ENCODE measurements around the gene FAM156A.

The FAM156A gene

DNA sequence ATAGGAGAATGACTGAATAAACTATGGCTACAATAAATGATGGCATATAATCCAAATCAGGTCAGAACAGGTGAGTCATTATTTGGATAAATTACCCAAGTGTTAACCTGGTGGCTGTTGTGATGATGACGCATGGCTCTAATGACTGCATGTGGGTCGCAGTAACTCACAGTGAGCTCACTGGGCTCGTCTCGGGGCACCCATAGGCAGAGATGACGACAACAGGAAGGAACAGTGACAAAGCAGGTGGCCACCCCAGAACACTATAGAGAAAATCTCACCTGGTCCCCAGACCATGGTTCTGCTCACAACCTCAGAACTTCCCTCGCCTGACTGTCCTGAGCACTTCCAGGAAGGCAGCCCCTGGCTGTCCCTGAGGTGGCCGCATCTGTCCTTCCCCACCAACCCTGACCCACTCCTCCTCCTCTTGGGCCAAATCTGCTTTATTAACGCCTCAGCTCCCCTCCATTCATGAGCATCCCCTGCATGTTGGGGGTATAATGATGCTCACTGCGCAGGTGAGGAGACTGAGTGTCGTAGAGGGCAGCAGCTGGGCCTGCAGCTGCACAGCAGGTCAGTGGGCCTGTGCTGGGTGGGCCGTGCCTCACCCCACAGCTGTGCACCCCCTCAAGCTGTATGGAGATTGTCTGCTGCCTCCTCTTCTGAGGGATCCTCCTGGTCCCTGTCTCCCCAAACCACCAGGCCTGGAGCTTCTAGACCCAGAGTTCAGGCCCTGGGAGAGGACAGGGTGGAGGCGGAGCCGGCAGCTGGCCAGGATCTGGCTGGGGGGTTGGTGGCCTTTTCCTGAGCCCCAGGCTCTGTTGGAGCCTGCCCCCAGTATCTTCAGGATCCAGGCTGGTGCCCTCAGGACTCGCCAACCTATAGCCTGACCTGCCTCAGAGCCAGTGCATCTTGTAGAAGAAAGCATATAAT is 30.9 kb upstream of the FAM156A start:
- no peaks in the 10 kb centered on the region for H3K9me3 ChIP-seq (replicated peaks in 1 of 2; ENCODE audit: control insufficient read depth in 2 of 2, insufficient read depth in 1 of 2, low read depth in 1 of 2, low read length in 2 of 2)
- H3K4ac ChIP-seq (ENCODE audit: low read length), result no peak overlapping the region
- no peak overlapping the region for H3K4me3 ChIP-seq (ENCODE audit: low read length in 2 of 2)
- H3K18ac ChIP-seq (ENCODE audit: low read length), result no peak overlapping the region
- no peak overlapping the region for H2BK5ac ChIP-seq (ENCODE audit: low read length)
- H4K8ac ChIP-seq (ENCODE audit: low read depth, low read length), result no peak overlapping the region
- H2BK120ac ChIP-seq (ENCODE audit: low read depth, low read length), result no peak overlapping the region
- H3K27ac ChIP-seq (replicated peaks; ENCODE audit: low read length), result no peak overlapping the region
- H2BK12ac ChIP-seq (ENCODE audit: low read length), result no peak overlapping the region
- H3K27me3 ChIP-seq (ENCODE audit: control insufficient read depth in 3 of 3, insufficient read depth in 3 of 3, low read depth in 1 of 3, low read length in 3 of 3), result no peaks in the 10 kb centered on the region
- no peak overlapping the region for H2BK15ac ChIP-seq (ENCODE audit: low read length)
- no peak overlapping the region for H3K23ac ChIP-seq (ENCODE audit: low read depth, low read length, poor library complexity)
- peaks cover 2% of the 10 kb centered on the region for H3K79me1 ChIP-seq (ENCODE audit: low read depth, low read length)
- WGBS, 2 donors (ENCODE audit: extremely low coverage in 2 of 2, insufficient read length in 2 of 2, insufficient replicate concordance in 1 of 2), result no CpG with 5 or more reads among the region's 14 CpGs
- H2AFZ ChIP-seq (ENCODE audit: low read length), result no peak overlapping the region
- peaks cover 5 to 6% of the 10 kb centered on the region in 2 donors for H3K4me1 ChIP-seq (ENCODE audit: control insufficient read depth in 2 of 2, insufficient read depth in 1 of 2, low read depth in 1 of 2, low read length in 2 of 2)
- H4K91ac ChIP-seq (ENCODE audit: low read depth, low read length, poor library complexity), result no peak overlapping the region
- H3K9ac ChIP-seq (ENCODE audit: low read depth, low read length, poor library complexity), result peak overlapping the region; percentile 44
- H3K14ac ChIP-seq (ENCODE audit: low read length), result no peak overlapping the region
- no peaks in the 10 kb centered on the region for H3K36me3 ChIP-seq (replicated peaks in 1 of 2; ENCODE audit: control insufficient read depth in 2 of 2, insufficient read depth in 2 of 2, low read length in 2 of 2)
- no peak overlapping the region for H2AK5ac ChIP-seq (ENCODE audit: low read depth, low read length)
- no peak overlapping the region for H3K4me2 ChIP-seq (ENCODE audit: insufficient read depth, low read length, poor library complexity, severe bottlenecking)
- no peak for DNase-seq (ENCODE audit: low spot score)

DNA sequence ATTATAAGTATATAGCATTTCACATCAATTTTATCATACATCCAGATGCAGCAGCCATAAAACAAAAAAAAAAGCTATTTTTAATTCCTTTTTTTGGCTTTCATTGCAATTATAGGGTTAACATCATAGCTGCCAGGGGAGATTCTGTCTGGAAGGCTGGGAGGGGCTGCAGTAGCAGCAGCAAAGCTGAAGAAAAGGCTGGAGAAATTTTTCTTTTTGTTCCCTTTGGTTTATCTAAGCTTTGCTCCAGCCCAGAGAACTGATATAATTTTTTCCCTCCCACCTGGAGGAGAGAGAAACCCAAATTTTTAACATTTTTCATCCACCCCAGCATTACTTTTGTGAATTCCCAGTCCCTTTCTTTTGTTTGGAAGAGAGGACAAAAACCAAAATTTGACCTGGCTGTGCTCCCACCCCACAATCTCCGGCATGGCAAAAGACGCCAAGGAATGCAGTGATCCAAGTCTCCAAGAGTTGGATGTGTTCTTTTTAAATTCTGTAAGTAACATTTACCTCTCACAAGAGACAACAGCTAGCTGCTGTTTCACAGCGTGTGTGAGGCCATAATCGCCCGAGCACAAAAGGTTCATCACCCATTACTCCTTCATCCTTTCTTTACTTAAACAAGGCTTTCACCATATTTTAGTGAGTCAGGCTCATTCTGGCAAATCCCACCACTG is 25.1 kb upstream of the FAM156A start:
- Histone ChIP-seq H3K14ac (ENCODE audit: low read length) (no peak overlapping the region), H3K4me1 (ENCODE audit: control insufficient read depth in 2 of 2, insufficient read depth in 1 of 2, low read depth in 1 of 2, low read length in 2 of 2) (peaks cover 3 to 10% of the 10 kb centered on the region in 2 donors), H3K4me2 (ENCODE audit: insufficient read depth, low read length, poor library complexity, severe bottlenecking) (peak overlapping the region; percentile 31), H2AK5ac (ENCODE audit: low read depth, low read length) (no peak overlapping the region), H3K18ac (ENCODE audit: low read length) (no peak overlapping the region), H3K23ac (ENCODE audit: low read depth, low read length, poor library complexity) (no peak overlapping the region), H4K91ac (ENCODE audit: low read depth, low read length, poor library complexity) (no peak overlapping the region), H3K79me1 (ENCODE audit: low read depth, low read length) (no peaks in the 10 kb centered on the region), H2BK5ac (ENCODE audit: low read length) (no peak overlapping the region), H3K27ac (replicated peaks; ENCODE audit: low read length) (peak overlapping the region; percentile 90), H3K27me3 (ENCODE audit: control insufficient read depth in 3 of 3, insufficient read depth in 3 of 3, low read depth in 1 of 3, low read length in 3 of 3) (no peaks in the 10 kb centered on the region), H2AFZ (ENCODE audit: low read length) (peak overlapping the region; percentile 67), H3K4me3 (ENCODE audit: low read length in 2 of 2) (peak overlapping the region in 1 of 2 donors; percentile 49), H3K9me3 (replicated peaks in 1 of 2; ENCODE audit: control insufficient read depth in 2 of 2, insufficient read depth in 1 of 2, low read depth in 1 of 2, low read length in 2 of 2) (no peaks in the 10 kb centered on the region), H3K36me3 (replicated peaks in 1 of 2; ENCODE audit: control insufficient read depth in 2 of 2, insufficient read depth in 2 of 2, low read length in 2 of 2) (no peaks in the 10 kb centered on the region), H4K8ac (ENCODE audit: low read depth, low read length) (no peak overlapping the region), H3K9ac (ENCODE audit: low read depth, low read length, poor library complexity) (no peak overlapping the region), H2BK15ac (ENCODE audit: low read length) (no peak overlapping the region), H2BK12ac (ENCODE audit: low read length) (no peak overlapping the region), H2BK120ac (ENCODE audit: low read depth, low read length) (no peak overlapping the region), H3K4ac (ENCODE audit: low read length) (no peak overlapping the region)
- no CpG with 5 or more reads among the region's 5 CpGs for WGBS, 2 donors (ENCODE audit: extremely low coverage in 2 of 2, insufficient read length in 2 of 2, insufficient replicate concordance in 1 of 2)
- DNase-seq (ENCODE audit: low spot score), result no peak

DNA sequence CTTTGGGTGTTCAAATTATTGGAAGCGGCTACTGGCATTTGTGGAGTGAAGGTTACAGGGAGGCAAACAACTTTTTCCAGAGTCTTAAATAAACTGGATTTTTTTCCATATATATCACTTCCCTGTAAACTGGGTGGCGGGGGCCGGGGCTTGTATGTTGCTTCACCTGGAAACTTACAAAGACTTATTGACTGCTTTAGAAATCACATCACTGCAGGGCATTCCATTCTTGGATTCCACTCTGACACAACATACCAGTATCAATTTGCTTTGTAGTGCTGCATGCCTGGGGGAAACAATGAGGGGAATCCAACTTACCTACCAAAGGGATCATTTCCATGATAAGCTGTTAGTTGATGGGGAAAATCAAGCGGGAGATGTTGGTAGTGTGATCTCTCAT is 21.7 kb upstream of the FAM156A start:
- no peak overlapping the region for H3K4me3 ChIP-seq (ENCODE audit: low read length in 2 of 2)
- no peak overlapping the region for H4K91ac ChIP-seq (ENCODE audit: low read depth, low read length, poor library complexity)
- no peak overlapping the region for H3K14ac ChIP-seq (ENCODE audit: low read length)
- peaks cover 3 to 10% of the 10 kb centered on the region in 2 donors for H3K4me1 ChIP-seq (ENCODE audit: control insufficient read depth in 2 of 2, insufficient read depth in 1 of 2, low read depth in 1 of 2, low read length in 2 of 2)
- H3K27me3 ChIP-seq (ENCODE audit: control insufficient read depth in 3 of 3, insufficient read depth in 3 of 3, low read depth in 1 of 3, low read length in 3 of 3), result no peaks in the 10 kb centered on the region
- H3K9ac ChIP-seq (ENCODE audit: low read depth, low read length, poor library complexity), result no peak overlapping the region
- no peak overlapping the region for H2BK15ac ChIP-seq (ENCODE audit: low read length)
- H2BK5ac ChIP-seq (ENCODE audit: low read length), result no peak overlapping the region
- no peak overlapping the region for H2BK12ac ChIP-seq (ENCODE audit: low read length)
- H2AK5ac ChIP-seq (ENCODE audit: low read depth, low read length), result no peak overlapping the region
- H3K27ac ChIP-seq (replicated peaks; ENCODE audit: low read length), result no peak overlapping the region
- H3K4ac ChIP-seq (ENCODE audit: low read length), result no peak overlapping the region
- no peaks in the 10 kb centered on the region for H3K79me1 ChIP-seq (ENCODE audit: low read depth, low read length)
- no peaks in the 10 kb centered on the region for H3K36me3 ChIP-seq (replicated peaks in 1 of 2; ENCODE audit: control insufficient read depth in 2 of 2, insufficient read depth in 2 of 2, low read length in 2 of 2)
- H3K18ac ChIP-seq (ENCODE audit: low read length), result no peak overlapping the region
- no peaks in the 10 kb centered on the region for H3K9me3 ChIP-seq (replicated peaks in 1 of 2; ENCODE audit: control insufficient read depth in 2 of 2, insufficient read depth in 1 of 2, low read depth in 1 of 2, low read length in 2 of 2)
- WGBS, 2 donors (ENCODE audit: extremely low coverage in 2 of 2, insufficient read length in 2 of 2, insufficient replicate concordance in 1 of 2), result no CpG with 5 or more reads among the region's 4 CpGs
- H3K4me2 ChIP-seq (ENCODE audit: insufficient read depth, low read length, poor library complexity, severe bottlenecking), result no peak overlapping the region
- H4K8ac ChIP-seq (ENCODE audit: low read depth, low read length), result no peak overlapping the region
- H3K23ac ChIP-seq (ENCODE audit: low read depth, low read length, poor library complexity), result no peak overlapping the region
- no peak for DNase-seq (ENCODE audit: low spot score)
- H2AFZ ChIP-seq (ENCODE audit: low read length), result no peak overlapping the region
- no peak overlapping the region for H2BK120ac ChIP-seq (ENCODE audit: low read depth, low read length)

DNA sequence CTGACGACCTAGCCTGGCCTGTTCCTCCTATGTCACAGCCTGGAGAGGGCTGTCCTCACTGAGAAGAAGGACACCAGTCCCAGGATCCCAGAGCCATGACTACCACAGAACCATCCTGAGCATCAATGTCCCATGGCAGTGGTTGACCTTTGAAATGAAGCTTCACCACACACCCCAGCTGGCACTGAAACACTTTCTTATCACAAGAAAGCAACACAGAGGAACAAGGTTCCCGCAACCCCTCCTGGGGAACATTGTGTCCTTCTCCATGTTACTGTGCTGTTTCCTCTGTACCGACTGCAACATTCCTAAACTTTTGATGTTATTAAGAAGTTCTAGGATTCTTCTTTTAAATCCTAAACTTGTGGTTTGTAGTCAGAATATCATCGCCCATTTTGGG is 21.2 kb upstream of the FAM156A start:
- no peak overlapping the region for H3K4me3 ChIP-seq (ENCODE audit: low read length in 2 of 2)
- H2AK5ac ChIP-seq (ENCODE audit: low read depth, low read length), result no peak overlapping the region
- H2BK15ac ChIP-seq (ENCODE audit: low read length), result no peak overlapping the region
- no peak overlapping the region for H3K18ac ChIP-seq (ENCODE audit: low read length)
- H3K14ac ChIP-seq (ENCODE audit: low read length), result no peak overlapping the region
- H2BK5ac ChIP-seq (ENCODE audit: low read length), result no peak overlapping the region
- no peaks in the 10 kb centered on the region for H3K9me3 ChIP-seq (replicated peaks in 1 of 2; ENCODE audit: control insufficient read depth in 2 of 2, insufficient read depth in 1 of 2, low read depth in 1 of 2, low read length in 2 of 2)
- H3K27me3 ChIP-seq (ENCODE audit: control insufficient read depth in 3 of 3, insufficient read depth in 3 of 3, low read depth in 1 of 3, low read length in 3 of 3), result no peaks in the 10 kb centered on the region
- no peaks in the 10 kb centered on the region for H3K36me3 ChIP-seq (replicated peaks in 1 of 2; ENCODE audit: control insufficient read depth in 2 of 2, insufficient read depth in 2 of 2, low read length in 2 of 2)
- no peaks in the 10 kb centered on the region for H3K79me1 ChIP-seq (ENCODE audit: low read depth, low read length)
- H4K8ac ChIP-seq (ENCODE audit: low read depth, low read length), result no peak overlapping the region
- H3K4me1 ChIP-seq (ENCODE audit: control insufficient read depth in 2 of 2, insufficient read depth in 1 of 2, low read depth in 1 of 2, low read length in 2 of 2), result peaks cover 3 to 10% of the 10 kb centered on the region in 2 donors
- H3K27ac ChIP-seq (replicated peaks; ENCODE audit: low read length), result no peak overlapping the region
- no peak overlapping the region for H4K91ac ChIP-seq (ENCODE audit: low read depth, low read length, poor library complexity)
- H2AFZ ChIP-seq (ENCODE audit: low read length), result no peak overlapping the region
- WGBS, 2 donors (ENCODE audit: extremely low coverage in 2 of 2, insufficient read length in 2 of 2, insufficient replicate concordance in 1 of 2), result no CpG with 5 or more reads among the region's 4 CpGs
- no peak overlapping the region for H3K23ac ChIP-seq (ENCODE audit: low read depth, low read length, poor library complexity)
- H3K4me2 ChIP-seq (ENCODE audit: insufficient read depth, low read length, poor library complexity, severe bottlenecking), result no peak overlapping the region
- no peak overlapping the region for H2BK12ac ChIP-seq (ENCODE audit: low read length)
- DNase-seq (ENCODE audit: low spot score), result no peak
- H3K4ac ChIP-seq (ENCODE audit: low read length), result no peak overlapping the region
- no peak overlapping the region for H2BK120ac ChIP-seq (ENCODE audit: low read depth, low read length)
- no peak overlapping the region for H3K9ac ChIP-seq (ENCODE audit: low read depth, low read length, poor library complexity)

Measured in neuronal stem cell (in vitro differentiated cells).